Measurements from ENCODE around the gene RNF187.
A peak's percentile ranks its signal among the peaks of the same experiment; 100 is the strongest.

The RNF187 gene

GRCh38 chr1:228487336-228488124 lies at the start of gene RNF187:
Gene RNF187, plus strand, starts transcription at chr1:228487382.
- Histone ChIP-seq H3K4me1 (ENCODE audit: control insufficient read depth, insufficient read depth, low read length) (peaks cover 29% of the 10 kb centered on the region), H3K36me3 (ENCODE audit: control insufficient read depth, insufficient read depth, low read length, severe bottlenecking) (peaks cover 26% of the 10 kb centered on the region), H3K27me3 (replicated peaks; ENCODE audit: control insufficient read depth, insufficient read depth, low read length) (no peaks in the 10 kb centered on the region), H3K4me3 (ENCODE audit: low read length) (peak within 1 kb of the TSS; percentile 89), H3K9me3 (ENCODE audit: control insufficient read depth, low read length) (no peaks in the 10 kb centered on the region), H3K9ac (ENCODE audit: low read length) (peak within 1 kb of the TSS; percentile 96)
- DNase-seq (ENCODE audit: low read depth): peak; percentile 90

GRCh38 chr1:228437424-228437962 lies 49.7 kb upstream of the RNF187 start:
- H3K36me3 ChIP-seq (ENCODE audit: control insufficient read depth, insufficient read depth, low read length, severe bottlenecking): no peaks in the 10 kb centered on the region

GRCh38 chr1:228438266-228438665 lies 48.9 kb upstream of the RNF187 start:
- peaks cover 47% of the 10 kb centered on the region for H3K27me3 ChIP-seq (replicated peaks; ENCODE audit: control insufficient read depth, insufficient read depth, low read length)
- no peak overlapping the region for H3K4me3 ChIP-seq (ENCODE audit: low read length)
- DNase-seq (ENCODE audit: low read depth): no peak

More at GRCh38 chr1:228437424-228437962, 49.7 kb upstream of the RNF187 start:
- Histone ChIP-seq H3K27me3 (replicated peaks; ENCODE audit: control insufficient read depth, insufficient read depth, low read length) (peaks cover 47% of the 10 kb centered on the region), H3K4me3 (ENCODE audit: low read length) (no peak overlapping the region), H3K4me1 (ENCODE audit: control insufficient read depth, insufficient read depth, low read length) (no peaks in the 10 kb centered on the region), H3K9me3 (ENCODE audit: control insufficient read depth, low read length) (no peaks in the 10 kb centered on the region), H3K9ac (ENCODE audit: low read length) (no peak overlapping the region)
- DNase-seq (ENCODE audit: low read depth): no peak

GRCh38 chr1:228440761-228441500 lies 46.3 kb upstream of the RNF187 start:
- peaks cover 41% of the 10 kb centered on the region for H3K27me3 ChIP-seq (replicated peaks; ENCODE audit: control insufficient read depth, insufficient read depth, low read length)

More at GRCh38 chr1:228438266-228438665, 48.9 kb upstream of the RNF187 start:
- H3K4me1 ChIP-seq (ENCODE audit: control insufficient read depth, insufficient read depth, low read length): no peaks in the 10 kb centered on the region
- H3K36me3 ChIP-seq (ENCODE audit: control insufficient read depth, insufficient read depth, low read length, severe bottlenecking): no peaks in the 10 kb centered on the region
- no peaks in the 10 kb centered on the region for H3K9me3 ChIP-seq (ENCODE audit: control insufficient read depth, low read length)
- no peak overlapping the region for H3K9ac ChIP-seq (ENCODE audit: low read length)

GRCh38 chr1:228443395-228443794 lies 43.8 kb upstream of the RNF187 start:
- peaks cover 7% of the 10 kb centered on the region for H3K4me1 ChIP-seq (ENCODE audit: control insufficient read depth, insufficient read depth, low read length)
- H3K9me3 ChIP-seq (ENCODE audit: control insufficient read depth, low read length): no peaks in the 10 kb centered on the region
- DNase-seq (ENCODE audit: low read depth): no peak
- no peak overlapping the region for H3K9ac ChIP-seq (ENCODE audit: low read length)
- H3K4me3 ChIP-seq (ENCODE audit: low read length): no peak overlapping the region
- no peaks in the 10 kb centered on the region for H3K36me3 ChIP-seq (ENCODE audit: control insufficient read depth, insufficient read depth, low read length, severe bottlenecking)
- H3K27me3 ChIP-seq (replicated peaks; ENCODE audit: control insufficient read depth, insufficient read depth, low read length): peaks cover 22% of the 10 kb centered on the region

More at GRCh38 chr1:228440761-228441500, 46.3 kb upstream of the RNF187 start:
- DNase-seq (ENCODE audit: low read depth): no peak
- no peaks in the 10 kb centered on the region for H3K9me3 ChIP-seq (ENCODE audit: control insufficient read depth, low read length)
- H3K4me3 ChIP-seq (ENCODE audit: low read length): no peak overlapping the region
- no peaks in the 10 kb centered on the region for H3K36me3 ChIP-seq (ENCODE audit: control insufficient read depth, insufficient read depth, low read length, severe bottlenecking)
- peaks cover 6% of the 10 kb centered on the region for H3K4me1 ChIP-seq (ENCODE audit: control insufficient read depth, insufficient read depth, low read length)
- no peak overlapping the region for H3K9ac ChIP-seq (ENCODE audit: low read length)

- H3K4me3 ChIP-seq (ENCODE audit: low read length): peak overlapping the region; percentile 80
- H3K9ac ChIP-seq (ENCODE audit: low read length): peak overlapping the region; percentile 30
- no peaks in the 10 kb centered on the region for H3K36me3 ChIP-seq (ENCODE audit: control insufficient read depth, insufficient read depth, low read length, severe bottlenecking)
- no peaks in the 10 kb centered on the region for H3K9me3 ChIP-seq (ENCODE audit: control insufficient read depth, low read length)
- no peak for DNase-seq (ENCODE audit: low read depth)
- H3K27me3 ChIP-seq (replicated peaks; ENCODE audit: control insufficient read depth, insufficient read depth, low read length): peaks cover 16% of the 10 kb centered on the region
- peaks cover 7% of the 10 kb centered on the region for H3K4me1 ChIP-seq (ENCODE audit: control insufficient read depth, insufficient read depth, low read length)
These were observed 41.7 kb upstream of the RNF187 start for GRCh38 chr1:228445490-228445842.

GRCh38 chr1:228445843-228446650 lies 41.1 kb upstream of the RNF187 start:
- DNase-seq (ENCODE audit: low read depth): peak; percentile 48
- Histone ChIP-seq H3K9ac (ENCODE audit: low read length) (peak overlapping the region; percentile 30), H3K4me1 (ENCODE audit: control insufficient read depth, insufficient read depth, low read length) (peaks cover 7% of the 10 kb centered on the region), H3K9me3 (ENCODE audit: control insufficient read depth, low read length) (no peaks in the 10 kb centered on the region), H3K27me3 (replicated peaks; ENCODE audit: control insufficient read depth, insufficient read depth, low read length) (peaks cover 10% of the 10 kb centered on the region), H3K4me3 (ENCODE audit: low read length) (peak overlapping the region; percentile 80), H3K36me3 (ENCODE audit: control insufficient read depth, insufficient read depth, low read length, severe bottlenecking) (no peaks in the 10 kb centered on the region)

GRCh38 chr1:228446852-228447251 lies 40.3 kb upstream of the RNF187 start:
- H3K4me3 ChIP-seq (ENCODE audit: low read length): no peak overlapping the region
- no peaks in the 10 kb centered on the region for H3K36me3 ChIP-seq (ENCODE audit: control insufficient read depth, insufficient read depth, low read length, severe bottlenecking)
- H3K9me3 ChIP-seq (ENCODE audit: control insufficient read depth, low read length): no peaks in the 10 kb centered on the region
- H3K4me1 ChIP-seq (ENCODE audit: control insufficient read depth, insufficient read depth, low read length): peaks cover 7% of the 10 kb centered on the region
- peaks cover 3% of the 10 kb centered on the region for H3K27me3 ChIP-seq (replicated peaks; ENCODE audit: control insufficient read depth, insufficient read depth, low read length)
- no peak for DNase-seq (ENCODE audit: low read depth)
- H3K9ac ChIP-seq (ENCODE audit: low read length): no peak overlapping the region

- Histone ChIP-seq H3K9ac (ENCODE audit: low read length) (no peak overlapping the region), H3K4me3 (ENCODE audit: low read length) (no peak overlapping the region), H3K4me1 (ENCODE audit: control insufficient read depth, insufficient read depth, low read length) (peaks cover 7% of the 10 kb centered on the region), H3K9me3 (ENCODE audit: control insufficient read depth, low read length) (no peaks in the 10 kb centered on the region), H3K27me3 (replicated peaks; ENCODE audit: control insufficient read depth, insufficient read depth, low read length) (peaks cover 3% of the 10 kb centered on the region), H3K36me3 (ENCODE audit: control insufficient read depth, insufficient read depth, low read length, severe bottlenecking) (no peaks in the 10 kb centered on the region)
- no peak for DNase-seq (ENCODE audit: low read depth)
These were observed 38.8 kb upstream of the RNF187 start for GRCh38 chr1:228448372-228448771.

- Histone ChIP-seq H3K9ac (ENCODE audit: low read length) (no peak overlapping the region), H3K4me3 (ENCODE audit: low read length) (no peak overlapping the region), H3K27me3 (replicated peaks; ENCODE audit: control insufficient read depth, insufficient read depth, low read length) (peaks cover under 1% of the 10 kb centered on the region), H3K36me3 (ENCODE audit: control insufficient read depth, insufficient read depth, low read length, severe bottlenecking) (no peaks in the 10 kb centered on the region), H3K9me3 (ENCODE audit: control insufficient read depth, low read length) (no peaks in the 10 kb centered on the region), H3K4me1 (ENCODE audit: control insufficient read depth, insufficient read depth, low read length) (peaks cover 7% of the 10 kb centered on the region)
- DNase-seq (ENCODE audit: low read depth): no peak
These were observed 37.0 kb upstream of the RNF187 start for GRCh38 chr1:228450200-228450599.

Data from adipocyte (in vitro differentiated cells).